ENCODE data around the gene ZCCHC17. TPM values are rescaled to one million over a fixed set of nuclear protein-coding genes. Genes with fewer than 3 reads are reported as not detected.
"Not testable (repeated sequence)": the region's sequence is repeated elsewhere in the genome, so short reads cannot be mapped to it uniquely, and the experiment has no call there.

ZCCHC17 gene, protein sequence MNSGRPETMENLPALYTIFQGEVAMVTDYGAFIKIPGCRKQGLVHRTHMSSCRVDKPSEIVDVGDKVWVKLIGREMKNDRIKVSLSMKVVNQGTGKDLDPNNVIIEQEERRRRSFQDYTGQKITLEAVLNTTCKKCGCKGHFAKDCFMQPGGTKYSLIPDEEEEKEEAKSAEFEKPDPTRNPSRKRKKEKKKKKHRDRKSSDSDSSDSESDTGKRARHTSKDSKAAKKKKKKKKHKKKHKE
- 28.2 and 44.0 TPM in 2 replicates for total RNA-seq

DNA sequence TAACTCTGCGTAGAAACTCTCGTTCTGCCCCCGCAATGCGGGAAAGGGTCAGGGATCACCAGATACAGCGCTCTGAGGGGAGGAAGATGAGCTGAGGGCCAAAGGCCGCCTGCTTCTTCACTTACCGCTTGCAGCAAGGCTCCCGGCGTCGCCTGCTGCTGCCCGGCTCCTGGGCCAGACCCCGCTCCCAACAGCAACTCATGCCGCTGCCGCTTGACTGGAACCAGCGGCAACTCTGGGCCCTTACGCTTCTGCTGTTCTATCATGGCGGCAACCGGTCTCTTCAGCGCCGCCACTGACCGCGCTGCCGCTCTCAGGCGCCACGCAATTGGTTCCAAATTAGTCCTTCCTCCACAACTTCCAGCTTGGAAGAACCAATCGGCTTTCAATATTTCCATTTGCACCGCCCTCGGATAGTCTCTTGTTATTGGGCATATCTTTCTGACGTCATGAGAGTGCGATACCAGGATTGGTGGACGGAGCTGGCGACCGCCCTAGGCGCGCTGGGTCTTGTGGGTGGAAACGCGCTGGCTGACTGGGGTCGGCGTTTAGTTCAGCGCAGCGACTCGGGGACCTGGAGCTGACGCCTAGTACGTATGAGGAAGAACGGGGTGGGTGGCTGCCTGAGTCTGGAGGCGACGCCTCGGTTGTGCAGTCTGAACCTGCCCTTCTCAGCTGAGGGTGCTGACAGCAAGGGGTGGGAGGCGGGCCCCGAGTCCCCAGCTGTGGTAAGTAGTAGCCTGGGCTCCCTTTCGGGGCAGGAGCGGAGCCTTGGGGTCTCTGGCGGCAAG is at the start of gene ZCCHC17, which contains the start of gene SNRNP40:
ZCCHC17 (plus strand) TSS at position 547 of the 791 bp plus-strand sequence. CDS start 13,067 bp downstream, outside the sequence.
SNRNP40 (minus strand) TSS at position 303 of the 791 bp plus-strand sequence; CDS start at position 266, 37 bp downstream.
- DNase-seq (ENCODE audit: extremely low read depth, low read depth, low spot score) = peak; percentile 98

DNA sequence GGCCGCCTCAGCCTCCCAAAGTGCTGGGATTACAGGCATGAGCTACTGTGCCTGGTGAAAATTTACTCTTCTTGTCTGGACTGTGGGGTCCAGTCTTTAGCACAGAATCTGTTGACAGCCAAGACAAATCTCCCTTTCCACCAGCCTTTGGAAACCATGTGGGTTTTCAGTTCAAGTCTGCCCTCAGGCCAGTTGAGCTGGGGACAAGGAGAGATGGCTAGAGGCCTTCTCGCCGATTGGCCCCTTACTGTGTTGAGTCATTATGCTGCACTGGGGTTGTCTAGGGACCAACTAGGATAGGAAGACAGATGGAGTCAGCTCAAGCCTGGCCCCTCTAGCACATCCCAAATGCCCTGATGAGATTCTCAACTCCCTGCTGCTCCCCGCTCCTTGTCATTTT is 48.6 kb upstream of the ZCCHC17 start:
- DNase-seq (ENCODE audit: extremely low read depth, low read depth, low spot score) = no peak

DNA sequence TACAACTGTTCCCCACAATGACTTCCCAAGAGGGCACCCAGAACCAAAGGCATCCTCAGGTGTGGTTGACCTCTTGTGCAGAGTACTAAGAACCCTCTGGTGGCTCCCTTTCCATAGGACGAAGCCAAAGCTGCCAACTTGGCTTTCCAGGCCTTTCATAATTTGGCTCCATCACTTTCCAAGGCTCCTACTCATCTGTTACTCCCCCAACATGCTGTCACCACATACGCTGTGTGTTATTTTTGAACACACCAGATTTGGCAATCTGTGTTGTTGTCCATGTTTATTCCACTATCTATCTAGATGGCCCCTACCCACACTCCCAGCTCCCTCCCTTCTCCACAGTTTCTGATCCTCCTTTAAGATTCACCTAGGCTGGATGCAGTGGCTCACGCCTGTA is 47.0 kb upstream of the ZCCHC17 start:
- DNase-seq (ENCODE audit: extremely low read depth, low read depth, low spot score) = no peak

DNA sequence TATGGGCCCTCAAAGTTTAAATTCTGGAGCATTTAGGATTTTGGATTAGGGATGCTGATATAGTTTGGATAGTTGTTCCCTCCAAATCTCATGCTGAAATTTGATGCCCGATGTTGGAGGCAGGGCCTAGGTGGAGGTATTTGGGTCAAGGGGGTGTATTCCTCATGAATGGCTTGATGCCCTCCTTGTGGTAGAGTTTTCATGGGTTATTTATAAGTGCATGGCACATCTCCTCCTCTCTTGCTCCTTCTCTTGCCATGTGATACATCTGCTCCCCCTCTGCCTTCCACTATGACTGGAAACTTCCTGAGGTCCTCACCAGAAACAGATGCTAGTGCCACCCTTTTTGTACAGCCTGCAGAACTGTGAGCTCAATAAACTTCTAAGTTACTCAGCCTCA is 39.6 kb upstream of the ZCCHC17 start:
- DNase-seq (ENCODE audit: extremely low read depth, low read depth, low spot score) = no peak

DNA sequence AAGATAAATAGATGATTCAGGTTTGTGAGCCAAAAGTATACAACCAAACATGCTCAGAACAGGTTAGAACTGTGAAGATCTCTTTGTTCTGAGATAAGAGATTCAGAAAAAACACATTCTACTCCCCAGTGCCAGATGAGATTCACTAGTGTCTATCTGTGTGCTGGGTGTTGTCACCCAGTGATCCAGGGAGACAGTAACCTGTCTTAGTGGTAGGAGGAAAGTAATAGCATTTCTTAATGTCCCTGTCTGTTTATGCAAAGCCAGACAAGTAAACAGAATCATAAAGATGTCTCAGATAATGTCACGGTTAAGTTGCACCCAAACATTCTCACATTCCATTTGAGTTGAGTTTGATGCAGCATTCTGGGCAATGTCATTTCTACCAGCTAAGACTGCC is 38.3 kb upstream of the ZCCHC17 start:
- DNase-seq (ENCODE audit: extremely low read depth, low read depth, low spot score) = no peak

DNA sequence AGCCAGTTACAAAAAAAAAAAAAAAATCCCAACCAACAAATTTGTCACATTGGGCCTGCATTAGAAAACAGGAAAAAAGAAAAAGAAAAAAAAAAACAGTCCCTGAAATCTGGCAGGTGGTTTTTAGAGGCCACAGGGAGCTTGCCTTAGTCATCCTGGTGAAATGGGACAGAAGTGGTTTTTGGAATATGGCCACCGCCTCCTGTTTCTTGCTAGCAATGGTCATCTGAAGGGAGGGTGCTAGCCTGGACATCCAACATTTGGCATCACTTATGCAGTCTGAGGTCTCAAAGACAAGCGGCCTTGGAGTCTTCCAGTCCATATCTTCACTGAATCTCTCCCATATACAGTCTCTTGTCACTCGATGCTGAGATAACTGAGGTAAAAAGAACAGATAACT is 37.1 kb upstream of the ZCCHC17 start:
- no peak for DNase-seq (ENCODE audit: extremely low read depth, low read depth, low spot score)

DNA sequence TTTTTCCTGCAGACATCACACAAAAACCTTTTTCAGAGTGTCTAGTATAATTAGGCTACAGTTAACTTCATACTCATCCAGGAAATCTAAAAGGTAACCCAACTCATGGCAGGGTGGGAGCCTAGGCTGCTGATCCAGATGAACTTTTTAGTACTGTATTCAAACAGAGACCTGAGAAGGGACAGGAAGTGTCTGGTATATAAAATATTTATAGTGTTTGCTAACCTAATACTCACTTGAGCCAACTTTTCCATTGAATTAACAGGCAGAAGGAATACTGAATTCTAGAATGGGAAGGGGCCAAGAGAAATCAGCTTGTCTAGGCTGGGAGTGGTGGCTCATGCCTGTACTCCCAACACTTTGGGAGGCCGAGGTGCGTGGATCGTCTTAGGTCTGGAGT is 34.9 kb upstream of the ZCCHC17 start:
- no peak for DNase-seq (ENCODE audit: extremely low read depth, low read depth, low spot score)

DNA sequence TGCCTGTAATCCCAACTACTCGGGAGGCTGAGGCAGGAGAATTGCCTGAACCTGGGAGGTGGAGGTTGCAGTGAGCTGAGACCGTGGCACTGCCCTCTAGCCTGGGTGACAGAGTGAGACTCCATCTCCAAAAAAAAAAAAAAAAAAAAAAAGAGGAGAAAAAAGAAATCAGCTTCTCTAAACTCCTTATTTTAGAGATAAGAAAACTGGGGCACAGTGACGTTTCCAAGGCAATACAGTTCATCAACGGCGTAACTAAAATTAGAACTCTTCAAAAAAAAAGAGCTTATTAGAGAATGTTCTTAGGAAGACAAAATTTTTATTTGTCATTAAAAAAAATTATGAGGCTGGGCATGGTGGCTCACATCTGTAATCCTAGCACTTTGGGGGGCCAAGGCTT is 34.4 kb upstream of the ZCCHC17 start:
- not testable (repeated sequence) for DNase-seq (ENCODE audit: extremely low read depth, low read depth, low spot score)

DNA sequence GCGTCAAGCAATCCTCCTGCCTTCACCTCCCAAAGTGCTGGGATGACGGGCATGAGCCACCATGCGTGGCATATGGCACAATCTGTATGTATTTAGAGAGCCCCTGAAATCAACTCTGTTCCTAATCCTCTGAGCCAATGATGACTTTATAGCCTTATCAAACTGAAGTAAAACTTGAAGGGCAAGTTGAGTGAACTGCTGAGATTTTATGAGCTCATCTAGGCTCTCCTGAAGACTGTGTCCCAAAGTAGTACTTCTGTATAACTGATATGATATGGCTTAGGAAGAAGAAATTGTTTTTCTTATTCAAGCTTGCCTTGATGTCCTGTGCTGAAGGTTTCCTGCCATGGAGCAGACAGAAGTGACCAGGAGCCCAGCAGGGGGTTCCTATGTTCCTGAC is 33.4 kb upstream of the ZCCHC17 start:
- DNase-seq (ENCODE audit: extremely low read depth, low read depth, low spot score) = no peak

DNA sequence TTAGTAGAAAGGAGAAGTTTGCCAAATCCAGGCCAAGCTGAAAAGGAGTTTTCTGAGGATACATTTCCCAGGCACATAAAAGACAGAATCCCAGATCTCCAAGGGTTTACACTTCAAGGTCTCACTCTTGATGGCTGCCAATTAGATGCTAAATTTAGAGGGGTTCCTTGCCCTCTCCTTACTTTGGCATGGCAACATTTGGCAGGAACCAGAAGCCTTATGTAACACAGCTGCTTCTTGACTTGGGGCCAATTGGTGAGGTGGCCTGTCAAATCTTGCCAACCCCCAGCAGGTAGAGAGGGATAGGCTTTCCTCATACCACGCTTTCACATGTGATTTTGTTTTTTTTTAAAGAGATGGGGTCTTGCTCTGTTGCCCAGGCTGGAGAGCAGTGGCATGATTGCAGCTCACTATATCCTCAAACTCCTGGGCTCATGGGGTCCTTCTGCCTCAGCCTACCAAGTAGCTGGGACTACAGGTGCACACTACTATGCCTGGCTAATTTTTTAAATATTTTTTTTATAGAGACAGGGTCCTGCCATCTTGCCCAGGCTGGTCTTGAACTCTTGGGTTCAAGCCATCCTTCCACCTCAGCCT is 31.9 kb upstream of the ZCCHC17 start:
- DNase-seq (ENCODE audit: extremely low read depth, low read depth, low spot score) = no peak

DNA sequence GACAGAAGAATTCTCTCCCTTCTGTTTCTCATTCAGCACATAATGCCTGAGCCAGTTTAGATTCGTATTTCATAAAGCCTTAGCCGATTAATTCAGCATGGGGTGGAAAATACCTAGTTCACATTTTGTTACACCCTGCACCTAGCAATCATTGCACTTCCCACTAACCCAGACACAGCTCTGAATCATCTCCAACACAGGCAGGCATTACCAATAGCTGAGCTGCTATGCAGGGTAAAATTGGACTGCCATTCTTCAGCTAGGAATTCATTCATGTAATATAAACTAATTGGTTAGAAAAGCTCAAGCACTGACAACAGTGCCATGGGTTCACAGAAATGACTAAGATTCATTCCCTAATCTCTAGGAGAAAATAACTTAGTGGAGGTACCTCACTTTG is 30.3 kb upstream of the ZCCHC17 start:
- no peak for DNase-seq (ENCODE audit: extremely low read depth, low read depth, low spot score)

DNA sequence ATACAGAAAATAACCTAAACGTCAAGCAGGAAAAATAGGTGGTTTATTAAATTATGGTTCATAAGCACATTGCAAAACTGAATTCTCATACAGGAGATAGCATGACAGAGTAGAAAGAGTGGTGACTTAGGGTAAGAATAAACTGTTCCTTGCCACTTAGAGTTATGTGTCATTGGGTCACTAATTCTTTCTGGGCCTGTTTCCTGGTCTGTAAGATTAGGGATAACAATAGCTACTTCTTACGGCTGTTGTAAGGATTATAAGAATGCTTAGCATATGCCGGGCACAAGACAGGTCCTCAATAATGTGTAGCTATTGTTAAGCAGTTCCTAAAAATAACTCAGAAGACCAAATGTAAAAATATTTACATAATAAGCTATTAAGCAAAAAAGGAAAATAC is 24.5 kb upstream of the ZCCHC17 start:
- no peak for DNase-seq (ENCODE audit: extremely low read depth, low read depth, low spot score)

DNA sequence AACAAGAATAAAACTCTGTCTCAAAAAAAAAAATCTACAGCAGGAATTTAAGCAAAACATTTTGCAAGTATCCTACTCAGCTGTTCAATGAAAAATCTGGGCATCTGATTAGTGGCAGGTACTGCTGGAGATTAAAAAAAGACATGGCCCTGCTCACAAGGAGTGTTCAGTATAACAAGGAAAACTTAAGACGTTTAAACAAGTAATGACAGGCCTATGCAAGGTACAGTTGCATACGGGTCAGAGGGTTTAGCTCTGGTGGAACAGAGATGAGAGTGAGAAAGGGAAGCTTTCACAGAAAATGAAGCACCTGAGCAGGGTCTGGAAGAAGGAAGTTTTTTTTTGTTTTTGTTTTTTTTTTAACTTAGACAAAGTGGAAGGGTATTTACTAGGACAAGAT is 23.2 kb upstream of the ZCCHC17 start:
- no peak for DNase-seq (ENCODE audit: extremely low read depth, low read depth, low spot score)

DNA sequence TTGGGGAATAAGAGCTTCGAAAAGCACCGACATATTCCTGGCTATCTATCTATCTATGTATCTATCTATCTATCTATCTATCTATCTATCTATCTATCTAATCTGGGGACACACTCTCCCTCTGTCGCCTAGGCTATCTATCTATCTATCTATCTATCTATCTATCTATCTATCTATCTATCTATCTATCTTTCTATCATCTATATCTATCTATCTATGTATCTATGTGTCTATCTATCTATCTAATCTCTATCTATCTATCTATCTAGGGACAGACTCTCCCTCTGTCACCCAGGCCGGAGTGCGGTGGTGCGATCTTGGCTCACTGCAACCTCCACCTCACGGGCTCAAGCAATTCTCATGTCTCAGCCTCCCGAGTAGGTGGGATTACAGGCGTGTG is 14.4 kb upstream of the ZCCHC17 start:
- DNase-seq (ENCODE audit: extremely low read depth, low read depth, low spot score) = not testable (repeated sequence)

DNA sequence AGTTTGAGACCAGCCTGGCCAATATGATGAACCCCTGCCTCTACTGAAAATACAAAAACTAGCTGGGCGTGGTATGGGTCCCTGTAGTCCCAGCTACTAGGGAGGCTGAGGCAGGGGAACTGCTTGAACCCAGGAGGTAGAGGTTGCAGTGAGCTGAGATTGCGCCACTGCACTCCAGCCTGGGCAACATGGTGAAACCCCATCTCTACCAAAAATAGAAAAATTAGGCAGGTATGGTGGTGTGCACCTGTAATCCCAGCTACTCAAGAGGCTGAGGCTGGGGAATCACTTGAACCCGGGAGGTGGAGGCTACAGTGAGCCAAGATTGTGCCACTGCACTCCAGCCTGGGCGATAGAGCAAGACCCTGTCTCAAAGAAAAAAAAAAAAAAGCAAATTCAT is 9.0 kb upstream of the ZCCHC17 start:
- not testable (repeated sequence) for DNase-seq (ENCODE audit: extremely low read depth, low read depth, low spot score)

DNA sequence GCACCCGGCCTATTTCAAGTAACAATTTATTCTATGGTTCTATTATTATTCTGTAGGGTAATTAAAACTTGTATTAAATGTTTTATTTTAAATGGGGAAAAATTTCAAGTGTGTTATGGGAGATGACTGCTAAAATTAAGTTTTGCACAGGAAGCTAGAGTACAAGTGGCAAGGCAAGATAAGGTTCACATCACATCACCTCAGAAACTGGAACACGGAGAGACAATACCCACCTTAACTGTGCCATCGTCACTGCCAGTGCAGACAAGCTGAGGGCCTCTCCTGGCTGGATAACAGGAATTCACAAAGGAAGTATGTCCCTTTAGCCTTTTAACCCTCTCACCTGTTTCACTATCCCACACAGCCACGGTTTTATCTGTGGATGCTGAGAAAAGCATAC is 7.8 kb upstream of the ZCCHC17 start:
- DNase-seq (ENCODE audit: extremely low read depth, low read depth, low spot score) = no peak

DNA sequence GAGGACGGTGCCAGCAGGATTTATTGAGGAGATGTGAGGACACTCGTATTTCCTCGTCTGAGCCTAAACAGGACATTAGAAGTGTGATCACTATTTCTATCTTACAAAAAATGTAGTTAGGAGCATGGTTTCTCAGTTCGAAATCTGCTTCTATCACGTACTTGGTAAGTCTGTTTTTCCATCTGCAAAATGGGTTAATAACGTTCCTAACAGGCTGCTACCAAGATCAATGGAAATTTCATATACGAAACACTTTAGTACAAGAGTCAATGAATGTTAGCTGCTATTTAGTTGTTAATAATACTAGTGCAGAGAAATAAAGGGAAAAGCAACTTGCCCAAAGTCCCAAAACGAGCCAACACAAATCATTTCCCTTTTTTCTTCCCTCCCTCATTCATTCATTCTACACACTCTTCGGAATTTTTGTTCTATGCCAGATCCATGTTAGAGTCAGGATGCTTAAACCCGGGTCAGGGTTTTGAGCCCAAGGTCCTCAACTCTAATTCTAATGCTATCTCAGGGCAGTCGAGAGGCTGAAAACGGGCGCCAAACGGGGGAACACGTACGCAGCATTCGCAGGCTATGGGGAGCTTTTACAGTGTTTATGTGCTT is 852 bp upstream of the ZCCHC17 start:
- DNase-seq (ENCODE audit: extremely low read depth, low read depth, low spot score) = no peak

DNA sequence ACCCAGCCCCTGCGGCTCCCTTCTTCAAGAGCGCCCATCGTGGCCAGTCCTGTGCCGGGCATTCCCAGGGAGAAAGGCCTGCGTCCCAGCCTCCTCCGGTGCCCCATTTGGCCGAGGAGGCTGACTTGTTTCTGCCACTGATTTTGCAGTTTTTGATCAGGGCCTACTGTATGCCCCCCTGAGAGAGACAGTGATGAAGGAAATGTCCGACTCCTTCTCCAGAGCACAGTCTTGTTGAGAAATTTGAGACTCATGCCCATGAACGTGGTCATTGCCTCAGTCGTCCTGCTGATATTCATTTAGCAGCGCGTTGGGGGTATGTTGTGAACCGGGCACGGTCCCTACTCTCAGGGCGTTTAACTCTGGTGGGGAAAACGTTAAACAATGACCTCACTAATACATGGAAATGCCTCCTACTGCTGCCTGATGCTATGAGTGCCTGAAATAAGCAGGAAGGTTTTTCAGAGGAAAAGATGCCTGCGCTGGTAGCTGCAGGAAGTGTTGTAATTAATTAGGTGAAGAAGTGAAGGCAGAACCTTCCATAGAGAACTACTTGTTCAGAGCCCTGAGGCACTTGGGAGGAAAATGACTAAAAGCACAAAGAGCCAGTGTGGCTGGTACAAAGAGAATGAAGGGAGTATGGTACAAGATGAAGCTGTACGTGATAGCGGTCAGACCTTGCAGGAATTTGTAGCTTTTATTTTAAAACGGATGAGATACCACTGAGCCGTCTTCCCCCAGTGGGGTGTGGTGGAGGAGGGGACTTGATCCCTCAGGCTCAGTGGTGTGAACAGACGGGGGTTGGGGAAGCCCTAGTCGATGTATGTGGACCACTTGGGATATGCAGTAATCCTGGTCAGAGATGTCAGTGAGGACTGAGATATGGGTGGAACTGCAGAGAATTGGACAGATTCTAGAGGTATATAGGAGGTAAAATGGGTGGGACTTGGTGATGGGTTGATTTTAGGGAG is 730 bp downstream of the ZCCHC17 start:
- no peak for DNase-seq (ENCODE audit: extremely low read depth, low read depth, low spot score)

DNA sequence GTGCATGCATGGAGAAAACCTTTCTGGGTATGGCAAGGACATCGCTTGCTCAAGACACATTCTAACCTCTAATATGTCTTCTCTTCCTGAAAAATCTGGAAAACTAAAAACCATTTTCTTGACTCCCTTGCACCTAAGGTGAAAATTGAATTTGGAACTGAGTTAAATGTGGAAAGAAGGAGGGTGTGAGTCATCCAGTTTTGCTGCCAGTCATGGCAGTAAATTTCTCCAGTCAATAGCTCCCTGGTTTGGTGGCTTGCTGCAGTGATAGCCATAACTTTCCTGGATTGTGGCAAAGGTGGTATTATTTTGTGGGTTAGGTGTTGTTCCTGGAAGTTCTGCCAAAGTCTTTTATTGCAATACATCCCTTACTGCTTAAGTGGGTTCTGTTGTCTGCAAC is 2.5 kb downstream of the ZCCHC17 start:
- DNase-seq (ENCODE audit: extremely low read depth, low read depth, low spot score) = no peak

DNA sequence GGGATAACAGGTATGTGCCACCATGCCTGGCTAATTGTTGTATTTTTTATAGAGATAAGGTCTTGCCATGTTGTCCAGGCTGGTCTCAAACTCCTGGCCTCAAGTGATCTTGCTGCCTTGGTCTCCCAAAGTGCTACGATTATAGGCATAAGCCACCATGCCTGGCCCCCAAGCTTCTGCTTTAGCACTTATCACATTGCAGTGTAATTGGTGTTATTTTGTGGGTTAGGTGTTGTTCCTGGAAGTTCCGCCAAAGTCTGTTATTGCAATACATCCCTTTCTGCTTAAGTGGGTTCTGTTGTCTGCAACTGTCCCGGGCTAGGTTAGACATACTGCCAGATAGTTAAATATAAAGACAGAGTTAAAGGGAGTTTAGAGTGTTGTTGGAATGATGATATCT is 3.4 kb downstream of the ZCCHC17 start:
- no peak for DNase-seq (ENCODE audit: extremely low read depth, low read depth, low spot score)

All from glomerular endothelial cell (primary cell).